GM12878 (cell line): Measurements from ENCODE around the gene GMPPB. TPM values are rescaled to one million over a fixed set of nuclear protein-coding genes. Genes with fewer than 3 reads are reported as not detected.

Experiments used
- BACH1 ChIP-seq: fragments of 450-650 bp; IDR thresholded peaks from 2 replicates; pipeline ENCODE4 v1.6.1; 2017; ENCODE audit warnings: mild to moderate bottlenecking, borderline replicate concordance
- KLF5 ChIP-seq: fragments of 450-650 bp; IDR thresholded peaks from 2 replicates; pipeline ENCODE4 v1.6.1; 2014; ENCODE audit warnings: mild to moderate bottlenecking; ENCODE audit not compliant: partially characterized antibody
- RB1 ChIP-seq: fragments of 450-650 bp; formaldehyde crosslinking; IDR thresholded peaks from 2 replicates; pipeline ENCODE4 v1.6.1; 2017; ENCODE audit warnings: mild to moderate bottlenecking, borderline replicate concordance
- RFX5 ChIP-seq: IDR thresholded peaks from 2 replicates; pipeline ENCODE4 v1.6.1; 2011; ENCODE audit warnings: low read depth, low read length, improper control_type of control experiment
- SMAD5 ChIP-seq: IDR thresholded peaks from 2 replicates; pipeline ENCODE4 v1.6.1; 2016; ENCODE audit warnings: antibody characterized with exemption, low read depth
- TAF1 ChIP-seq: IDR thresholded peaks from 2 replicates; pipeline ENCODE4 v1.6.1; 2011; ENCODE audit warnings: mild to moderate bottlenecking, low read depth, low read length, borderline replicate concordance
- polyA plus RNA-seq, 11 experiments: library from polyadenylated mRNA; depleted of rRNA in 4 of 11; unstranded in 6 of 11; stranded (reverse) in 5 of 11; fragments of >200 nt; fragmentation: Nextera tagmentation in 4 of 11; fragmentation: Illumina TruSeq in 1 of 11; extraction: Ambion mirVana in 4 of 11; extraction: Trizol in 1 of 11; gene quantifications; 1 replicate in 1 of 11; 2 replicates in 10 of 11; pipeline versions ENCODE4 v1.2.1 to v1.2.3, GENCODE V29; 2011 to 2016; ENCODE audit warnings: inconsistent platforms in 2 of 11, missing spikeins in 2 of 11, low read depth in 1 of 11
- total RNA-seq, 4 experiments: library from RNA; depleted of rRNA in 3 of 4; stranded (reverse); fragments of >200 nt in 3 of 4; fragmentation: Illumina TruSeq in 1 of 4; extraction: Trizol in 1 of 4; gene quantifications; 2 replicates each; pipeline versions ENCODE4 v1.2.1 to v1.2.3, GENCODE V29; 2013 to 2021
- TF ChIP-seq, protein P1 (sequence below): fragments of 450-650 bp; IDR thresholded peaks from 2 replicates; pipeline ENCODE4 v1.6.1; 2017; ENCODE audit warnings: mild to moderate bottlenecking, moderate library complexity
- TF ChIP-seq, protein P2 (sequence below): fragments of 450-650 bp; IDR thresholded peaks from 2 replicates; pipeline ENCODE4 v1.6.1; 2017; ENCODE audit warnings: antibody characterized with exemption, mild to moderate bottlenecking, moderate library complexity

Gene GMPPB
- total and polyA plus RNA-seq, 10 of the 15 experiments (the other 5 are each of a cell fraction or from before 2014, with no cell fraction given): 2.3 to 99.5 (median 23.3) TPM

DNA sequence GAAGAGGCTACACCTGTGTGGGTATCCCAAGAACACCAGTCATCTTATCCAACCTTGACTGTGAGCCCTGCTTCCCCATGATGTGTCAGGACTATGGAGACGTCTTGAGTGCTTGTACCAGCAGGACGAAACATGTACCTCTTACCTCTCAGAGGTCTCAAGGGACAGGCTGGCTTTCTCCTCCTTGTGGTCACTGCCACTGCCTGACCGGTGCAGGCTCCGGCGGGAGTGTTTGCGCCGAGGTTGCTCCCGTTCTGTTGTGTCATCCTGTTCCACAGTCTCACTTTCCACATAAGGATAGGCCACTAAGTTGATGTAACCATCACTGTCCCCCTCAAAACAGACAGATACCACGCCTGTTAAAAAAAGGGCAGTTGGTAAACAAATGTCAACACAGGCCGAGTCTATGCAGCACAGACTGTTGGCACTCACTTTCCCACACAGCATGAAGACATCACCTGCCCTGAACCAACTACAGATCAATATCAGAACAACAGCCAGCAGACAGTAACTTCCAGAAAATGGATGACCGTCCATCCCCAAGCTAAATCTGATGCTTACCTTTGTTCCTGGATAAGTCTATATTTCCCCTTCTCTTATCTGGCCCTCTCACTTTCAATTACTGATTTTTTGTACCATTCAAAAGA, 14.4 kb upstream of the GMPPB start (continued):
- TF ChIP-seq, protein P1, sequence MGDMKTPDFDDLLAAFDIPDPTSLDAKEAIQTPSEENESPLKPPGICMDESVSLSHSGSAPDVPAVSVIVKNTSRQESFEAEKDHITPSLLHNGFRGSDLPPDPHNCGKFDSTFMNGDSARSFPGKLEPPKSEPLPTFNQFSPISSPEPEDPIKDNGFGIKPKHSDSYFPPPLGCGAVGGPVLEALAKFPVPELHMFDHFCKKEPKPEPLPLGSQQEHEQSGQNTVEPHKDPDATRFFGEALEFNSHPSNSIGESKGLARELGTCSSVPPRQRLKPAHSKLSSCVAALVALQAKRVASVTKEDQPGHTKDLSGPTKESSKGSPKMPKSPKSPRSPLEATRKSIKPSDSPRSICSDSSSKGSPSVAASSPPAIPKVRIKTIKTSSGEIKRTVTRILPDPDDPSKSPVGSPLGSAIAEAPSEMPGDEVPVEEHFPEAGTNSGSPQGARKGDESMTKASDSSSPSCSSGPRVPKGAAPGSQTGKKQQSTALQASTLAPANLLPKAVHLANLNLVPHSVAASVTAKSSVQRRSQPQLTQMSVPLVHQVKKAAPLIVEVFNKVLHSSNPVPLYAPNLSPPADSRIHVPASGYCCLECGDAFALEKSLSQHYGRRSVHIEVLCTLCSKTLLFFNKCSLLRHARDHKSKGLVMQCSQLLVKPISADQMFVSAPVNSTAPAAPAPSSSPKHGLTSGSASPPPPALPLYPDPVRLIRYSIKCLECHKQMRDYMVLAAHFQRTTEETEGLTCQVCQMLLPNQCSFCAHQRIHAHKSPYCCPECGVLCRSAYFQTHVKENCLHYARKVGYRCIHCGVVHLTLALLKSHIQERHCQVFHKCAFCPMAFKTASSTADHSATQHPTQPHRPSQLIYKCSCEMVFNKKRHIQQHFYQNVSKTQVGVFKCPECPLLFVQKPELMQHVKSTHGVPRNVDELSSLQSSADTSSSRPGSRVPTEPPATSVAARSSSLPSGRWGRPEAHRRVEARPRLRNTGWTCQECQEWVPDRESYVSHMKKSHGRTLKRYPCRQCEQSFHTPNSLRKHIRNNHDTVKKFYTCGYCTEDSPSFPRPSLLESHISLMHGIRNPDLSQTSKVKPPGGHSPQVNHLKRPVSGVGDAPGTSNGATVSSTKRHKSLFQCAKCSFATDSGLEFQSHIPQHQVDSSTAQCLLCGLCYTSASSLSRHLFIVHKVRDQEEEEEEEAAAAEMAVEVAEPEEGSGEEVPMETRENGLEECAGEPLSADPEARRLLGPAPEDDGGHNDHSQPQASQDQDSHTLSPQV: no peak
- TF ChIP-seq BACH1: no peak
- no peak for TF ChIP-seq RFX5
- TF ChIP-seq RB1: no peak
- TF ChIP-seq, protein P2, sequence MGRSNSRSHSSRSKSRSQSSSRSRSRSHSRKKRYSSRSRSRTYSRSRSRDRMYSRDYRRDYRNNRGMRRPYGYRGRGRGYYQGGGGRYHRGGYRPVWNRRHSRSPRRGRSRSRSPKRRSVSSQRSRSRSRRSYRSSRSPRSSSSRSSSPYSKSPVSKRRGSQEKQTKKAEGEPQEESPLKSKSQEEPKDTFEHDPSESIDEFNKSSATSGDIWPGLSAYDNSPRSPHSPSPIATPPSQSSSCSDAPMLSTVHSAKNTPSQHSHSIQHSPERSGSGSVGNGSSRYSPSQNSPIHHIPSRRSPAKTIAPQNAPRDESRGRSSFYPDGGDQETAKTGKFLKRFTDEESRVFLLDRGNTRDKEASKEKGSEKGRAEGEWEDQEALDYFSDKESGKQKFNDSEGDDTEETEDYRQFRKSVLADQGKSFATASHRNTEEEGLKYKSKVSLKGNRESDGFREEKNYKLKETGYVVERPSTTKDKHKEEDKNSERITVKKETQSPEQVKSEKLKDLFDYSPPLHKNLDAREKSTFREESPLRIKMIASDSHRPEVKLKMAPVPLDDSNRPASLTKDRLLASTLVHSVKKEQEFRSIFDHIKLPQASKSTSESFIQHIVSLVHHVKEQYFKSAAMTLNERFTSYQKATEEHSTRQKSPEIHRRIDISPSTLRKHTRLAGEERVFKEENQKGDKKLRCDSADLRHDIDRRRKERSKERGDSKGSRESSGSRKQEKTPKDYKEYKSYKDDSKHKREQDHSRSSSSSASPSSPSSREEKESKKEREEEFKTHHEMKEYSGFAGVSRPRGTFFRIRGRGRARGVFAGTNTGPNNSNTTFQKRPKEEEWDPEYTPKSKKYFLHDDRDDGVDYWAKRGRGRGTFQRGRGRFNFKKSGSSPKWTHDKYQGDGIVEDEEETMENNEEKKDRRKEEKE: no peak
- no peak for TF ChIP-seq KLF5
- no peak for TF ChIP-seq SMAD5
- no peak for TF ChIP-seq TAF1
